H54 (cell line): ENCODE measurements around the gene ARMC2.

Experiments used
- DNase-seq: peaks from one replicate; pipeline ENCODE4 v3.0.0; 2011; ENCODE audit warnings: low spot score, mixed read lengths; ENCODE audit not compliant: insufficient read length
- FAIRE-seq: peaks from 3 replicates; lab custom pipeline; 2011; peaks lifted over from hg19 to GRCh38; lab: Jason Lieb, UNC
- POLR2A ChIP-seq: IDR thresholded peaks from 2 replicates; pipeline ENCODE4 v1.6.1; 2011; ENCODE audit warnings: low read depth, mild to moderate bottlenecking, low read length

Gene ARMC2

GRCh38 chr6:109002051-109002697, 154.0 kb downstream of the ARMC2 start:
- peak; percentile 66 for FAIRE-seq
- no peak for TF ChIP-seq POLR2A

GRCh38 chr6:109002882-109003281, 154.7 kb downstream of the ARMC2 start:
- no peak for FAIRE-seq
- no peak for TF ChIP-seq POLR2A
- no peak for DNase-seq

More at GRCh38 chr6:109002051-109002697, 154.0 kb downstream of the ARMC2 start:
- DNase-seq = no peak

- DNase-seq = no peak
- FAIRE-seq = no peak
- TF ChIP-seq POLR2A = no peak
Measured at GRCh38 chr6:109006818-109007217, 158.6 kb downstream of the ARMC2 start.

- no peak for TF ChIP-seq POLR2A
- DNase-seq = no peak
- FAIRE-seq = no peak
Measured at GRCh38 chr6:109007521-109007920, 159.3 kb downstream of the ARMC2 start.

- no peak for TF ChIP-seq POLR2A
- FAIRE-seq = no peak
- DNase-seq = no peak
Measured at GRCh38 chr6:109008054-109008453, 159.8 kb downstream of the ARMC2 start.

GRCh38 chr6:109008537-109009235, 160.5 kb downstream of the ARMC2 start:
- TF ChIP-seq POLR2A = no peak

GRCh38 chr6:109009236-109009961, 161.2 kb downstream of the ARMC2 start:
- no peak for FAIRE-seq
- TF ChIP-seq POLR2A = peak; percentile 73
- peak; percentile 64 for DNase-seq

More at GRCh38 chr6:109008537-109009235, 160.5 kb downstream of the ARMC2 start:
- FAIRE-seq = peak; percentile 36
- DNase-seq = no peak

GRCh38 chr6:109009962-109010704, 161.9 kb downstream of the ARMC2 start:
- TF ChIP-seq POLR2A = no peak
- no peak for FAIRE-seq
- no peak for DNase-seq

GRCh38 chr6:109010705-109011102, 162.5 kb downstream of the ARMC2 start:
- FAIRE-seq = no peak
- no peak for TF ChIP-seq POLR2A
- DNase-seq = no peak

- no peak for DNase-seq
- FAIRE-seq = no peak
Measured at GRCh38 chr6:109013656-109014305, 165.6 kb downstream of the ARMC2 start.

GRCh38 chr6:109014606-109015005, 166.4 kb downstream of the ARMC2 start:
- DNase-seq (no peak), FAIRE-seq (no peak)
- TF ChIP-seq POLR2A = no peak

More at GRCh38 chr6:109013656-109014305, 165.6 kb downstream of the ARMC2 start:
- no peak for TF ChIP-seq POLR2A

GRCh38 chr6:109015176-109015575, 167.0 kb downstream of the ARMC2 start:
- FAIRE-seq = no peak
- DNase-seq = no peak
- no peak for TF ChIP-seq POLR2A

- TF ChIP-seq POLR2A = no peak
- no peak for DNase-seq
- FAIRE-seq = no peak
Measured at GRCh38 chr6:109019911-109020310, 171.7 kb downstream of the ARMC2 start.

GRCh38 chr6:109021870-109022269, 173.6 kb downstream of the ARMC2 start:
- DNase-seq = no peak
- FAIRE-seq = no peak
- no peak for TF ChIP-seq POLR2A
